K562 (cell line): ENCODE results near the gene DYNLL1. TPM values are rescaled to one million over a fixed set of nuclear protein-coding genes. Genes with fewer than 3 reads are reported as not detected.

Experiments used
- CTCFL ChIP-seq: IDR thresholded peaks from 2 replicates; pipeline ENCODE4 v1.6.1; 2011; ENCODE audit warnings: borderline replicate concordance, low read depth, mild to moderate bottlenecking, moderate library complexity, low read length; ENCODE audit not compliant: insufficient read depth, poor library complexity, severe bottlenecking
- DPF2 ChIP-seq: fragments of 450-650 bp; IDR thresholded peaks from 2 replicates; pipeline ENCODE4 v1.6.1; 2016
- ELF2 ChIP-seq: fragments of 250-450 bp; sonication (Bioruptor Pico); IDR thresholded peaks from 2 replicates; pipeline ENCODE4 v1.5.0; 2021; ENCODE audit warnings: mild to moderate bottlenecking
- EP300 ChIP-seq: IDR thresholded peaks from 2 replicates; pipeline ENCODE4 v1.6.1; 2012; ENCODE audit warnings: low read length, improper control_type of control experiment
- ESRRA ChIP-seq: fragments of 450-650 bp; IDR thresholded peaks from 2 replicates; pipeline ENCODE4 v1.6.1; 2014; ENCODE audit warnings: low read depth, mild to moderate bottlenecking, moderate library complexity, borderline replicate concordance
- FOXJ2 ChIP-seq: fragments of 200-800 bp; sonication (Bioruptor generic); IDR thresholded peaks from 2 replicates; pipeline ENCODE4 v1.6.1; 2016; ENCODE audit warnings: missing genetic modification characterization, missing compliant biosample characterization
- HDAC1 ChIP-seq, 2 experiments: fragments of 450-650 bp; IDR thresholded peaks; 2 replicates each; pipeline ENCODE4 v1.6.1; 2016 to 2017; ENCODE audit warnings: inconsistent platforms in 1 of 2, mild to moderate bottlenecking in 1 of 2, moderate library complexity in 1 of 2
- HINFP ChIP-seq: fragments of 450-650 bp; conservative IDR thresholded peaks from 2 replicates; pipeline ENCODE4 v1.6.1; 2016; ENCODE audit warnings: missing genetic modification characterization, low read depth, mild to moderate bottlenecking, control low read depth, missing compliant biosample characterization
- MTA1 ChIP-seq: fragments of 450-650 bp; IDR thresholded peaks from 2 replicates; pipeline ENCODE4 v1.6.1; 2017; ENCODE audit warnings: borderline replicate concordance
- NR4A1 ChIP-seq, 2 experiments: fragments of 250-450 bp in 1 of 2; fragments of 450-650 bp in 1 of 2; sonication (Bioruptor Pico) in 1 of 2; IDR thresholded peaks; 2 replicates each; pipeline versions ENCODE4 v1.4.0 to v1.6.1; 2016 to 2020; ENCODE audit warnings: mild to moderate bottlenecking in 2 of 2, missing compliant biosample characterization in 1 of 2, missing genetic modification characterization in 1 of 2, moderate library complexity in 1 of 2
- PHF21A ChIP-seq: fragments of 450-650 bp; IDR thresholded peaks from 2 replicates; pipeline ENCODE4 v1.6.1; 2017; ENCODE audit warnings: low read depth, borderline replicate concordance
- RBM17 ChIP-seq: fragments of 200-400 bp; formaldehyde crosslinking; IDR thresholded peaks from 2 replicates; pipeline ENCODE4 v1.6.1; 2017; ENCODE audit warnings: low read depth, mild to moderate bottlenecking, low read length, borderline replicate concordance
- RERE ChIP-seq: sonication (generic); formaldehyde crosslinking; IDR thresholded peaks from 2 replicates; pipeline ENCODE4 v1.8.0; 2023; ENCODE audit warnings: missing genetic modification reagents, mild to moderate bottlenecking, borderline replicate concordance
- RHOXF2B ChIP-seq: fragments of 250-450 bp; sonication (Bioruptor Pico); conservative IDR thresholded peaks from 2 replicates; pipeline ENCODE4 v1.5.1; 2021
- TBL1XR1 ChIP-seq, 2 experiments: IDR thresholded peaks; 2 replicates each; pipeline ENCODE4 v1.6.1; 2012; ENCODE audit warnings: improper control_type of control experiment in 2 of 2, low read length in 2 of 2, mild to moderate bottlenecking in 1 of 2
- ZBTB43 ChIP-seq: sonication (generic); formaldehyde crosslinking; IDR thresholded peaks from 2 replicates; pipeline ENCODE4 v1.8.0; 2023; ENCODE audit warnings: mild to moderate bottlenecking, missing genetic modification reagents
- polyA plus RNA-seq, 8 experiments: library from polyadenylated mRNA; depleted of rRNA in 4 of 8; stranded (reverse) in 5 of 8; unstranded in 3 of 8; fragments of >200 nt; fragmentation: Nextera tagmentation in 2 of 8; fragmentation: Illumina TruSeq in 1 of 8; extraction: Ambion mirVana in 2 of 8; extraction: Trizol in 1 of 8; gene quantifications; 2 replicates each; pipeline versions ENCODE4 v1.2.1 to v1.2.3, GENCODE V29; 2011 to 2014; ENCODE audit warnings: inconsistent platforms in 1 of 8, missing spikeins in 1 of 8
- total RNA-seq, 7 experiments: library from RNA; depleted of rRNA in 6 of 7; stranded (reverse); fragments of >200 nt in 6 of 7; fragmentation: Illumina TruSeq in 2 of 7; extraction: Trizol in 2 of 7; gene quantifications; 2 replicates each; pipeline versions ENCODE4 v1.2.1 to v1.2.3, GENCODE V29; 2011 to 2021; ENCODE audit warnings: low replicate concordance in 1 of 7

DYNLL1 gene
- total and polyA plus RNA-seq, 9 of the 15 experiments (the other 6 are each of a cell fraction or from before 2014, with no cell fraction given) = 303 to 1,112 (median 468) TPM

- TF ChIP-seq HINFP (no peak), MTA1 (peak; percentile 29; the same call in 1 of the 2 replicates), RBM17 (no peak), ZBTB43 (no peak), FOXJ2 (tag) (no peak), NR4A1 (CRISPR knock-in tag; IDR thresholded peaks at IDR 0.05) (0 out of 2 replicates have a peak, but pooled peaks have one; percentile 40), NR4A1 (tag; IDR thresholded peaks at IDR 0.05) (no peak), ESRRA (peak; percentile 73), CTCFL (peak; percentile 99), DPF2 (peak; percentile 20; the same call in 1 of the 2 replicates), HDAC1 (IDR thresholded peaks at IDR 0.05) (peak in 1 of 2 experiments; percentile 42; a peak in 1 of 4 replicates), EP300 (no peak), RERE (CRISPR knock-in tag) (no peak), TBL1XR1 (IDR thresholded peaks at IDR 0.05; ENCODE audit: low read length in 2 of 2) (no peak), RHOXF2B (no peak), ELF2 (CRISPR knock-in tag) (peak; percentile 78), PHF21A (0 out of 2 replicates have a peak, but pooled peaks have one; percentile 12)
Measured at GRCh38 chr12:120469450-120470149, 26.3 kb upstream of the DYNLL1 start, which contains the start of gene SRSF9 (continued).
